Upper lobe of right lung (tissue), 1 donor: ENCODE measurements around the gene MTMR3. TPM values are rescaled to one million over a fixed set of nuclear protein-coding genes. Genes with fewer than 3 reads are reported as not detected.

Experiments
- ATAC-seq: fragments of 200-7000 bp; cut with Tn5 transposase; one replicate; pipeline ENCODE4 v1.9.1; 2020; ENCODE audit warnings: mild to moderate bottlenecking, moderate library complexity
- DNase-seq: peaks from one replicate; pipeline ENCODE4 v3.0.0-alpha.2; 2020
- H3K27ac ChIP-seq: fragments of 200-600 bp; one replicate; pipeline ENCODE4 v1.8.0; 2022
- H3K27me3 ChIP-seq: fragments of 200-600 bp; one replicate; pipeline ENCODE4 v1.8.0; 2022; ENCODE audit warnings: mild to moderate bottlenecking
- H3K36me3 ChIP-seq: fragments of 200-600 bp; one replicate; pipeline ENCODE4 v1.8.0; 2022
- H3K4me1 ChIP-seq: fragments of 200-600 bp; one replicate; pipeline ENCODE4 v1.8.0; 2022
- H3K4me3 ChIP-seq: fragments of 200-600 bp; one replicate; pipeline ENCODE4 v1.8.0; 2022; ENCODE audit warnings: mild to moderate bottlenecking
- H3K9me3 ChIP-seq: fragments of 200-600 bp; one replicate; pipeline ENCODE4 v1.8.0; 2022
- intact Hi-C: fragments of 100-400 bp; cut with DNase I; formaldehyde crosslinking; loops from one replicate; pipeline ENCODE4 v1.11.0; 2022
- total RNA-seq: library from RNA; stranded (reverse); fragmentation: NEBNext Ultra II Directional; extraction: Animal tissue kit (Norgen Biotek cat#: 25700); gene quantifications from one replicate; pipeline ENCODE4 v1.2.1, GENCODE V29; 2021
- TF ChIP-seq, protein P1 (sequence below): fragments of 200-600 bp; IDR thresholded peaks from one replicate; pipeline ENCODE4 v1.8.0; 2022; ENCODE audit warnings: antibody characterized with exemption
- donor health status: DM: no; HTN: yes; CAD: no; lungs with severe emphysema.

MTMR3 gene
- total RNA-seq, 1 donor from 2014 or later = 50.6 TPM

DNA sequence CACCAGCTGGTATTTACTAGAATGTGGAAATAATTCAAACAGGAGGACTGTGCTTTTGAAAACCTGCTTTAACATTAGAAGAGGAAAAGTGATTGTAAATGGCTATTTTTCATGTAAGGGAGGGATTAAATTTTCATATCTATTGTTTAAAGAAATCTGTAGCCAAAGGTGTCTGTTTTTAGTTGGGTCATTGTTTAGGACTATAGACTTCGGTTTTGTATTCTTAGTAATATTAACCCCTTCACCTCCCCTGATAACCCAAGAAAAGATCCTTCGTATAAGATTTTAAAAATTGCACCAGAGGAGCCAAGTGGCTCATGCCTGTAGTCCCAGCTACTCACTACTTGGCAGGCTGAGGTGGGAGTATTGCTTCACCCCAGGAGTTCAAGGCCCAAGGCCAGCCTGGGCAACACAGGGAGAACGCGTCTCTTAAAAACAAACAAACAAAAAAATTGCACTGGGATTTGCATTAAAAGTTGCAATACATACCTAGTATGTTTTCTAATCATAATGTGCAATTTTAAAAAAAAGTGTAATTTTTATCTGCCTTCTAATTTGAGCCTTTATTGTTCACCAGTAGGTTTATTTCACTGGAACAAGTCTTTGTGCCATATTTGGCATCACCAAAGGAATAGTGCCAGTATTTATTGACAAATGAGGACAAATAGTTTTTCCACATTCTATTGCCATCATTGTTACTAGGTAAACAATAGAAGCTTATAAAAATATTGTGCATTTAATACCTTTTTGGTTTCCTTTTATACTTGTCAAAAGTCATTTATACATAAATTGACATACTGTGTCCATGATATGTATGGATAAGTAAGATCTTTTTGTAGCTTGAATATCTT, 34.3 kb downstream of the MTMR3 start:
- Histone ChIP-seq H3K27ac (no peak overlapping the region), H3K9me3 (no peaks in the 10 kb centered on the region), H3K4me3 (no peak overlapping the region), H3K4me1 (peaks cover 53% of the 10 kb centered on the region), H3K27me3 (no peaks in the 10 kb centered on the region), H3K36me3 (no peaks in the 10 kb centered on the region)
- intact Hi-C loops = no loop called here
- peak; percentile 36 for ATAC-seq
- DNase-seq = no peak
- TF ChIP-seq, protein P1, sequence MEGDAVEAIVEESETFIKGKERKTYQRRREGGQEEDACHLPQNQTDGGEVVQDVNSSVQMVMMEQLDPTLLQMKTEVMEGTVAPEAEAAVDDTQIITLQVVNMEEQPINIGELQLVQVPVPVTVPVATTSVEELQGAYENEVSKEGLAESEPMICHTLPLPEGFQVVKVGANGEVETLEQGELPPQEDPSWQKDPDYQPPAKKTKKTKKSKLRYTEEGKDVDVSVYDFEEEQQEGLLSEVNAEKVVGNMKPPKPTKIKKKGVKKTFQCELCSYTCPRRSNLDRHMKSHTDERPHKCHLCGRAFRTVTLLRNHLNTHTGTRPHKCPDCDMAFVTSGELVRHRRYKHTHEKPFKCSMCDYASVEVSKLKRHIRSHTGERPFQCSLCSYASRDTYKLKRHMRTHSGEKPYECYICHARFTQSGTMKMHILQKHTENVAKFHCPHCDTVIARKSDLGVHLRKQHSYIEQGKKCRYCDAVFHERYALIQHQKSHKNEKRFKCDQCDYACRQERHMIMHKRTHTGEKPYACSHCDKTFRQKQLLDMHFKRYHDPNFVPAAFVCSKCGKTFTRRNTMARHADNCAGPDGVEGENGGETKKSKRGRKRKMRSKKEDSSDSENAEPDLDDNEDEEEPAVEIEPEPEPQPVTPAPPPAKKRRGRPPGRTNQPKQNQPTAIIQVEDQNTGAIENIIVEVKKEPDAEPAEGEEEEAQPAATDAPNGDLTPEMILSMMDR = no peak

DNA sequence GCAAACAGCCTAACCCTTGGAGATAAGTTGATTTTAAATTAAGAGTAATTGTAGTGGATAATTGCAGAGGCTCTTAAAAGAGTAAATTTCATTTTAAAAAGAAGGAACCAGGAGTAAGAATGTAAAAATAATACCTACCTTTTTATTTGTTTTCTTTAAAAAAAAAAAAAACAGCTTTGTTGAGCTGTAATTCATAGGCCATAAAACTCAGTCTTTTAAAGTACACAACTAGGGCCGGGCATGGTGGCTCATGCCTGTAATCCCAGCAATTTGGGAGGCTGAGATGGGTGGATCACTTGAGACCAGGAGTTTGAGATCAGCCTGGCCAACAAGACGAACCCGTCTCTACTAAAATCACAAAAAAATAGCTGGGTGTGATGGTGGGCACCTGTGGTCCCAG, 42.4 kb downstream of the MTMR3 start:
- H3K4me3 ChIP-seq = no peak overlapping the region
- TF ChIP-seq, protein P1 = no peak
- no peak overlapping the region for H3K27ac ChIP-seq
- H3K36me3 ChIP-seq = no peaks in the 10 kb centered on the region
- DNase-seq (no peak), ATAC-seq (no peak)
- peaks cover 2% of the 10 kb centered on the region for H3K4me1 ChIP-seq
- H3K27me3 ChIP-seq = no peaks in the 10 kb centered on the region
- intact Hi-C loops = no loop called here
- H3K9me3 ChIP-seq = no peaks in the 10 kb centered on the region

DNA sequence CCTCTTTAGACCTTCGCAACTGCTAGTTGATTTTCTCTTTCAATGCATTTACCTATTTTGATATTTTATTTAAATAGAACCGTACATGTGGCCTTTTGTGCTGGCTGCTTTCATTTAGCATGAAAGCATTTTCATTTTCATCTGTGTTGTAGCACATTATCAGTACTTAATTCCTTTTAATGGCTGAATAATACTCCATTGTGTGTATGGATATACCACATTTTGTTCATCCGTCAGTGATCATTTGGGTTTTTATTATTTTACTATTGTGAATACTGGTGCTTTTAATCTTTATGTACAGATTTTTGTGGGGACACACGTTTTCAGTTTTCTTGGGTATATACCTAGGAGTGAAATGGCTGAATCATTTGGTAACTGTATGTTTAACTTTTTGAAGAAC, 43.1 kb downstream of the MTMR3 start:
- intact Hi-C loops = no loop called here
- DNase-seq (no peak), ATAC-seq (no peak)
- Histone ChIP-seq H3K27ac (no peak overlapping the region), H3K36me3 (no peaks in the 10 kb centered on the region), H3K27me3 (no peaks in the 10 kb centered on the region), H3K4me1 (peaks cover 2% of the 10 kb centered on the region), H3K4me3 (no peak overlapping the region), H3K9me3 (no peaks in the 10 kb centered on the region)
- TF ChIP-seq, protein P1 = no peak

DNA sequence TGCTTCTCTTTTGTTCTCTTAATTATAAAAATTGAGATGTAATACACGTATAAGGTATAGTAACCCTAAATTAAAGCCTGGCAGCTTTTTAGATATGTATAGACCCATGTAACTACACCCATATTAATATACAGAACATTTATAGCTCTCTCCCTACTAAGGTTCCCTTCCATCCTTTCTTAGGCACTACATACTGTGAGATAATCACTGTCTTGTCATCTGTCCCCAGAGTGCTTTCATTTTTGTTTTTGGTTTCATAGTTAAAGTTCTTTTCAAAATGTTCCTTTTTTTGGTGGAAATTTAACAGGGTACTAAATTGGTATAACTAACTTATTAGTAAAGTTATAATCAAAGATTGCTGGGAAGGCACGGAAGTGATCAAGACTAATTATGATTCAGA, 49.2 kb downstream of the MTMR3 start:
- Histone ChIP-seq H3K27me3 (no peaks in the 10 kb centered on the region), H3K9me3 (no peaks in the 10 kb centered on the region), H3K4me3 (no peak overlapping the region), H3K27ac (no peak overlapping the region), H3K36me3 (no peaks in the 10 kb centered on the region), H3K4me1 (peaks cover 16% of the 10 kb centered on the region)
- ATAC-seq (no peak), DNase-seq (no peak)
- TF ChIP-seq, protein P1 = no peak
- intact Hi-C loops = no loop called here

DNA sequence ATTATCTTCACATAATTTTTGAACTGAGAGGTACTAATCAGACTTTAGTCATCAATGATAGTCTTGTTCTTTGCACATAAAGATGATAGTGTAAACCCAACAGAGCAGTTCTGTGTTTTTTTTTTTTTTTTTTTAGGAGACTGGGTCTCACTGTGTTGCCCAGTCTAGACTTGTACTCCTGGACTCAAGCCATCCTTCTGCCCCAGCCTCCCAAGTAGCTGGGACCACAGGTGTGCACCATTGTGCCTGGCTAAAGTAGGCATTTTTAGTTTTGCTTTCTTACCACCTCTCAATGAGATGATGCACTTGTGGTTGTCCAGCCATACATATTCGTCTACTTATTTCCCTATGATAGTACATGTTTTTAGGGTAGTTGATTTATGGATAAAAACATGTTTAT, 50.6 kb downstream of the MTMR3 start:
- H3K36me3 ChIP-seq = no peaks in the 10 kb centered on the region
- ATAC-seq = no peak
- no peak overlapping the region for H3K27ac ChIP-seq
- H3K9me3 ChIP-seq = no peaks in the 10 kb centered on the region
- TF ChIP-seq, protein P1 = no peak
- intact Hi-C loops = no loop called here
- peaks cover 16% of the 10 kb centered on the region for H3K4me1 ChIP-seq
- no peak overlapping the region for H3K4me3 ChIP-seq
- DNase-seq = no peak
- no peaks in the 10 kb centered on the region for H3K27me3 ChIP-seq
